HG03342 (cell line): ENCODE data around the gene TNFRSF25.
A peak's percentile ranks its signal among the peaks of the same experiment; 100 is the strongest.
"Not testable (repeated sequence)": the region's sequence is repeated elsewhere in the genome, so short reads cannot be mapped to it uniquely, and the experiment has no call there.

Experiments used
- ATAC-seq: cut with Tn5 transposase; IDR thresholded peaks from one replicate; pipeline ENCODE4 v1.9.1; 2021; ENCODE audit warnings: mild to moderate bottlenecking, moderate library complexity; ENCODE audit not compliant: unreplicated experiment

The TNFRSF25 gene

GRCh38 chr1:6502000-6502891 is 36.3 kb upstream of the TNFRSF25 start:
- no peak for ATAC-seq

GRCh38 chr1:6501279-6501813 is 35.4 kb upstream of the TNFRSF25 start:
- ATAC-seq: no peak

DNA sequence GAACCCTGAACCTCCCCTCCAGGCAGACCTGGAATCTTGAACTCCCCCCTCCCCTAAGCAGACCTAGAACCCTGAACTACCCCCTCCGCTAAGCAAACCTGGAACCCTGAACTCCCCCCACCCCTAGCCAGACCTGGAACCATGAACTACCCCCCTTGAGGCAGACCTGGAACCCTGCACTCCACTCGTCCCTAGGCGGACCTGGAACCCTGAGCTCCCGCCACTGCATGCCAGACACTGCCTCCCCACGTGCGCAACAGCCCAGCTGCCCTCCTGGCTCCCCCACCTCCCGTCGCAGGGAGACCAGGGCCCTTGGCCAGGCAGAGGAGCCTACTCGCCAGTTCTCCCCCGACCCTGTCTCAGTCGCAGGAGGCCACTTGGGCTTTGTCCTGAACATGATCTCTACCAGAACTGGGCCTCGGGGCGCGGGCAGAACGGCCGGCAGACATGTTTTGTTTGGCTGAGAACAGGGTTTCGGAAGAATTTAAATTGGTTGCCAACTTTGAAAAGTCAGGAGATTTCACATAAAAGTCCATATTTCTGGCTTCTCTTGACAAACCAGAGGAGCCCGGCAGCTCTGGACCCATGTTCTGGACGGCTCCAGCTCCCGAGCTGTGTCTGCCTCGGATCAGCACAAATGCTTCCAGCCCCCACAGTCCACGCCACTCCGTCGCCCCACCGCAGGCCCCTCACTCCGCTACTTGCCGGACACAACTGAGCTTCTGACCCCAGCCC is 34.7 kb upstream of the TNFRSF25 start:
- ATAC-seq: no peak

DNA sequence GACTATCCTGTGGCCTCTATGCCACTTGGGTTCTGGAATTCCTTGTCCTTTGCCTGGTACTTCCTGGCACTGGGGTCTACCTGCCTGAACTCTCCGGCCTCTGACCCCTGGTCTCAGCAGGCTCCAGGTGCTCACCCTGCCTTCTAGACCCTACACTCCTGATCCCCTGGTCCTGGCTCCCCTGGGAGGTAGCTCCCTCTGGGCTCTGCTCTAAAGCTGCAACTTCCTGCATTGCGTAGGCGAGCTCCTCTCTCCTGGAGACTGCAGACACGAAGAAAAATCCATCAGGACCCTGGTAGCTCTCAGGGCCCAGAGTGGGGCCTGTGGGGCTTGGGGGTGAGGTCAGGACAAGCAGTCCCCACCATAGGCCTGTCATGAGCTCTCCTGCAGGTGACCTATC is 33.3 kb upstream of the TNFRSF25 start:
- no peak for ATAC-seq

DNA sequence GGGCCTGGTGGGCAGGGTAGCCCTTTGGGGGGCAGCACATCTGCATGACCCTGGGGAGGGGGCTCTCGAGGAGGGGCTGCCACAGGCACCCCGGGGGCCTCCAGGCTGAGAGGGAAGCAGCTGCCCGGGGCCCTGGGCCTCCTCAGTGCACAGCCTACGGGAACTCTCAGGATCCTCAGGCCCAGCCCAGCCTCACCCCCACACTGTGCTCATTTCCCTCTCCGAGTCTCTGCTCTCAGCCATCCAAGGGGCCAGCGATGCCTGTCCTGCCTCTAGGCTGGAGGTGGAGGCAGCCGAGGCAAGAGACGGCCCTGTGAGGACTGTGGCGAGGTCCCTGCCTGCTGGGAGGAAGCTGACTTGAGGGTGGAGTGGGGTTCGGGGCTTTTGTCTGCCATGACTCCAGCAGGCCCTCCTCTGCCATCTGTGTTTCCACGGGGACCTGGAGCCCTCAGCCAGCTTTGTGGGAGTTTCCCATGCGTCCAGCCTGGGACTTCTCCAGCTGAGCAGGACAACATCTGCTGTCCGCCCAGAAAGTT is 32.7 kb upstream of the TNFRSF25 start:
- no peak for ATAC-seq

DNA sequence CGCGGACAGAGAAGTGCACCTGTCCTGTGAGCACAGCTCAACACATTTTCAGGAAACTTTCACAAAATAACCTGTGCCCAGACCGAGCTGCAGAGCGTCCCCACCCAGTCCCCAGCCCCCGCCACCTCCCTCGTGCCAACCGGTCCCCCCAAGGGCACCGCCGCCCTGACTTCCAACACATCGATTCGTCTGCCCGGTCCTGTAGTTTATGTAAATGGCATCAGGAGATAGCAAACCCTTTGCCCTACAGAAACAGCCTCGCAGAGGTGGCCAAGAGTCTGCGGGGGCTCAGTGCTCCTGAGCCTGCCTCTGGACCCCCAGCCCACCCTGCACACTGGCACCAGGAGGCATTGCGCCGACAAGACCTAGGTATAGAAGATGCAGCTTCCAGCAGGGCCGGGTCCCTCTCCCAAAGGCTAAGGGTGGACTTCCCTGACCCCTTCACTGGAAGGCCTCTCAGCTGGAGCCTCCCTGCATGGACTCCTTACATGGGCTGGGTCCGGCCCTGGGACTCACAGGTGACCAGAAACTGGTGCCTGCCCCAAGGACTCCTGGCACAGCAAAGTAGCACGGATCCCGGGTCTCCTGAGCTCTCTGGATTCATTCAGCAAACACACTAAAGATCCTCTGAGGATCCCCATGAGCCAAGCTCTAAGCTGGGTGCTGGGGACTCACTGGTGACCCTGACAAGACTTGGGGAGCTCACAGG is 32.0 kb upstream of the TNFRSF25 start:
- ATAC-seq: no peak

GRCh38 chr1:6497215-6497866 is 31.4 kb upstream of the TNFRSF25 start:
- ATAC-seq: no peak

- no peak for ATAC-seq
These were observed 30.9 kb upstream of the TNFRSF25 start for GRCh38 chr1:6496890-6497214.

DNA sequence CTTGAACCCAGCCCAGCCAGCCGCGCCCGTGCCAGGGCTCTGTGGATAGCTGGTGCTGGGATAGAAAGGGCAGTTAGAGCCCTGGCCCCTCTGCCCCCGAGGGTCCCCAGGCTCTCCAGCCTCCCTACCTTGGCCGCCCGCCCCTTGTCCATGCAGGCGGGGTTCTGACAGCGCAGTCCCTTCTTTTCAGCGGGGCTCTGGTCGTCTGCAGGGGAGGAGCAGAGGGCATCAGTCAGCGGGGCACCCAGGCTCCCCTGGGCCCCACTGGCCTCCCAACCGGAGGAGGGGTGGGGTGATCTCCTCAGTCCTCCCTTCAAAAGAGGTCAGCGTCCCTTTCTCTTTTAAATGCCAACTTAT is 30.4 kb upstream of the TNFRSF25 start:
- ATAC-seq: no peak

DNA sequence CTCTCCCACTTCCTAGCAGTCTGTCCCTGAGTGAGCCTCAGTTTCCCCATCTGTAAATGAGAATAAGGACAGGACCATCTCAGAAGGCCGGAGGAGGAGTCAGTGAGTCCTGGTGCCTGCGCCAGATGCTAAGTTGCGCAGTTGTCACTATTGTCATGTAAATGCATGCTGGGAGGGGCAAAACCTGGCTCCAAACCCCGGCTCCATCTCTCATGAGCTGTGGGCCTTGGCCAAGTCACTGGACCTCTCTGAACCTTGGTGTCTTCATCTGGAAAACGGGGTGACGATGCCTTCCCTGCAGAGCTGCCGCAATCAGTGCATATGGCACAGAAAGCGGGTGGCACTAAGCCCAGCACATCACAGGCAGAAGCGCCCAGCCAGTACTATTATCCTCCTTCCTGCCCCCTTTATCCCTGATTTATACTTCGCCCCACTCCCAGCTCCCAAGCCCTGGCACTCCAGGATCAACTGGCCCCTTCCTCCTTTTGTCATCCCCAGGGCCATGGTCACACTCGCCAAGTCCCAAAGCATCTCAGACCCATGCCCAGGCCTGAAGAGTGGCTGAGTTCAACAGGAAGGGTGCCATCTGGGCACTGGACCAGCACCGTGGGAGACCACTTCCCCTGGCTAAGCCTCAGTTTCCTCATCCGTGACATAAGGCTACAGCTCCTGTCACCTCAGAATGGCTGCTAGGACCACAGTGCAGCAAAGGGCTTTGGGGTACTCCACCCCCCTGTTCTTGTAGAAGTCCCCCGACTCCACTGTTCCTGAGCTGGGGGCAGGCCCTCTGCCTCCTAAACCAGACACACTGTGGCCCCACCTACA is 29.8 kb upstream of the TNFRSF25 start:
- ATAC-seq: no peak

DNA sequence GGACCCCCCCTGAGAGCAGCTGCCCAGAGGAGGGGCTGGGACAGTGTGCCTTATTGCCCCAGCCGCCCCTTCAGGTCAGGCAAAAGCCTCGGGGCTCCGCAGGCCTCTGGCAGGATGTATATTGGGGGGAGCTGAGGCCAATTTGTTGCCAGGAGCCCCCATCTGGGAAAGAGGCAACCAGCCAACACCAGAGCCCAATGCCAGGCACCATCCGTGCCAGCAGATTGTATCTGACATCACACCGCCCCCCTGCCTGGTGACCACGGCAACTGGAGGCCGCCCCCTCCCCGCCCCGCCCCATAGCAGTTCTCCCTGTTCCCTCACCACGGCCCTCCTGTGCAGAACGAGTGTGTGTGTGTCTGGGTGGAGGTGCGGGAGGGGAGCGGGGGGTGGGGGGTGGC is 29.1 kb upstream of the TNFRSF25 start:
- no peak for ATAC-seq

DNA sequence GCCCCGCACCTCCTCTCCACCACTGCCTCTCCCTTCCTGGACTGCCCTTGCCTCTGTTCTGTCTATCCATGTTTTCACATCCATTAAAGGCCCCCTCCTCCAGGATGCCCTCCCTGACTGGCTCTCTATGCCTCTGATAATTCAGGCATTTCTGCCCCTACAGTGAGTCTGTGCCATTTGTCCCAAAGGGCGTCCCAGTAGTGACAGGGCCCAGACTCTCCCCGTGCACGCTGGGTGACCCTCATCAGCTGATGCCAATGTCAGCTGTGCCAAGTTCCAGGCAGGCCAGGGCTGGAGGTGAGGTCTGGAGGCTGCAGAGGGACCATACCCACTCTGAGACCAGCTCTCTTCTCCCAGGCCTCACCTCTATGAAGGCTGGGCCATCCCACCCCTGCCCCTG is 28.7 kb upstream of the TNFRSF25 start:
- ATAC-seq: no peak

DNA sequence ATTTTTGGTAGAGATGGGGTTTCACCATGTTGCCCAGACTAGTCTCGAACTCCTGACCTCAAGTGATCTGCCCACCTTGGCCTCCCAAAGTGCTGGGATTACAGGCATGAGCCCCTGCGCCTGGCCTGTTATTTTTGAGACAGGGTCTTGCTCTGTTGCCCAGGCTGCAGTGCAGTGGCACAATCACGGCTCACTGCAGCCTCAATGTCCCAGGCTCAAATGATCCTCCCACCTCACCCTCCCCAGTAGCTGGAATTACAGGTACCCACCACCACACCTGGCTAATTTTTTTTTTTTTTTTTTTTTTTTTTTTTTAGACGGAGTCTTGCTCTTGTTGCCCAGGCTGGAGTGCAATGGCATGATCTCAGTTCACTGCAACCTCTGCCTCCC is 27.9 kb upstream of the TNFRSF25 start:
- not testable (repeated sequence) for ATAC-seq

DNA sequence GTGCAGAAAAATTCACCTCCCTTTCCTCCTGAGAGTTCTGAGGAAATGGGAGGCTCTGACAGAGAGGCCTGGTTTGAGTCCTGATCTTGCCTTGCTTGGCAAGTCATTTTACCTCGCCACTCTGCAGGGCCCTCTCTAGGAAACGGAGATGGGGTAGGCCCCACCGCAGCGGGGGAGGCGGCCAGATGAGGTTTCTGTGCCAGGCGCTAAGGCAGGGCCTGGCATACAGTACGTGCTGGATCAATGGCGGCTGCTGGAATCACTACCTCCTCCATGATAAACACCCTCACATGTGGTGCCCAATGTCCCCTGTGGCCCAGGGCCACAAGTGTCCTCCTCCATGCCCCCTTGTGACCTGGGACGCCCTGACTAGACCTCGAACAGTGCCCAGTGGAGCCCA is 26.0 kb upstream of the TNFRSF25 start:
- ATAC-seq: no peak

- ATAC-seq: no peak
These were observed 25.5 kb upstream of the TNFRSF25 start, which contains the start of gene PLEKHG5 for GRCh38 chr1:6491480-6491962. PLEKHG5 (minus strand) TSS chr1:6491667; CDS start chr1:6477571, 14,096 bp downstream.

DNA sequence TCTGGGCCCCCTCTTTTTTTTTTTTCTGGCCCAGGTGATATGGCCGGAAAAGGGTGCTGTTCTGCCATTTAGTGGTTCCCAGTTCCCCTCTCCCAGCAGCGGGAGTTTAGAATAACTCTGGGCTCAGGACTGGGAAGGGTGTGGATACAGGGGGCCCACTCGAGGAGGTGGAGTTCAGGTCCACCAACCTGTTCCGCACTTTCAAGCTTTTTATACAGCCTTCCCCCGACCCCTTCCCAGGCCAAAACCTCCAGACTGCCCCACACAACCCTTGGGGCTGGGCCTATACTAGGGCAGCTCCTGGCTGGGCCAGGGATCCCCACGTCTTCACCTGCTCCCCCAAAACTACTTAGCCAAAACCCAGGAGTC is 25.1 kb upstream of the TNFRSF25 start:
- no peak for ATAC-seq

DNA sequence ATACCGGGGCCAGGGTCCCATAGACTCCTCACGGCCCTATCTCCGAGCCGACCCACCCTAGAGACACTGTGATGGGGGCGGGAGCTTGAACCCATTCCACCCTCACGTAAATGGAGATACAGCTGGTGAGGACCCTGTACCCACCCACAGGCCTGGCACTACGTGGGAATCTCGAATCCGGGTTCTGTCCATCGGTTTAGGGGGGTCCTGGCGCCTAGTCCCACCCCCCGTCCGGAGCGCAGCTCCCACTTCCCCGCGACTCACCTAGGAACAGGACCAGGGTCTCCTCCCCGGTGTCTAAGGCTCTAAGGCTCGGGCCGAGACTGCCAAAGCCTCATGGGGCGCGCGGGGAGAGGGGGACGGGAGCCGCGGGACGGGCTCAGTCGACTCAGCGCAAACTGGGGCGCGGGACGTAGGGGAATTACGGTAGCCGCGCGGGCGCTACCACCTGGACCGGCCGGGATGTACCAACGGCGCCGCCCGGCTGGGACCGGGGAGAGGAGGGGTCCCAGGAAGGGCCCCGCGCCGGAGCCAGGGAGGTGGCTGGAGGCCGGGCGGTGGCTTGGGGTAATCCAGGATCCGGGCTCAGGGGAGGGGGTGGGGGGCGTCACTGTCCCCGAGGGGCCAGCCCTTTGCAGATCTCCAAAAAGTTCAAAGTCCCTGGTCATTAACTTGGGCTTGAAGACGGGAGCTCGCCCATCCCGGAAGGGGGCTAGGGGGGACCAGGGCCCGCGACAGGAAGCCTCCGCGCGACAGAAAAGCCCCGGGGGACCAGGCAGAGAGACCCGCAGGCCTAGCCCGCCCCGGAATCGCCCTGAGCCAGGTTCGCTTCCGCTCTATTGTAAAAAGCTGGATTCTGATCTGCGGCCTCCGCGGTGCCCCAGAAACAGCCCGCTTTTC is 24.5 kb upstream of the TNFRSF25 start:
- peak; percentile 36 for ATAC-seq

DNA sequence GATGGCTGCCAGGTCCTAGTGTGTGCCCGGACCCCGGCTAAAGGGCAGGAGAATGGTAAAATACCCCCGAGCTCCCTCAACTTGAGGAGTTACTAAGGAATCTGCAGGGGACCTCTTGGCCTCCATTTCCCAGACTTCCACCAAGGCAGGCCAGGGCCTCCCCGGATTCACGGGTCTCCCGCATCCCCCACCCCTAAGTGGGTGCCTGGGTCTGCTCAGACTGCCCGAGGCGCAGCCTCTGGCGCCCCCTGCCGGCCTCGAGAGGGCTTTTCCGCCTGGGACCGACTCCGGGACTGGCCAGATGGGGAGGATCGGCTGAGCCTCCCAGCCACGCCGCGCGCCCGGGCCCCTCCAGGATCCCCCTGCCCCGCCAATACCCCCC is 23.8 kb upstream of the TNFRSF25 start:
- peak; percentile 52 for ATAC-seq

DNA sequence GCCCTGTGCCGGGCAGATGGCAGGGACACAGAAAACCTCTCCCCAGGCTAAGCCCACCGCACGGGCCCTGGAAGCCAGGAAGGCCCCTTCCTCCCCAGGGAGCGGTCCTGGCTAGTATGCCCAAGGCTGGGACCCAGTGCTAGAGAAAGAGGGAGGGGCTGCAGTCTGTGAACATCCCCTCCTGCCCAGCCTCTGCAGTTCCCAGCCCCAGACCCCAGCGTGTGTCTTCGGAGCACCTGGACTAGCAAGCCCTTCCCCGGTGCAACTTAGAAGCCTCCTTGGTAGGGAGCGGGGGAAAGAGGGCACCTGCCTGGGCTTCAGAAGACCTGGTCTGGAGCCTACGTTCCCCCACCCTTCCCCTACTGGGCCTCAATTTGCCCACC is 23.4 kb upstream of the TNFRSF25 start:
- ATAC-seq: no peak
